Psoas muscle (tissue), 8 donors: ENCODE results near the gene ARHGAP22. TPM values are rescaled to one million over a fixed set of nuclear protein-coding genes. Genes with fewer than 3 reads are reported as not detected.
A peak's percentile ranks its signal among the peaks of the same experiment; 100 is the strongest.

ENCODE experiments used
- ATAC-seq, 4 donors: fragments of 200-7000 bp; cut with Tn5 transposase; one replicate each; pipeline ENCODE4 v1.9.1; 2020; ENCODE audit warnings: moderate library complexity in 3 of 4, mild to moderate bottlenecking in 2 of 4
- DNase-seq, 2 donors: peaks; one replicate each; pipeline ENCODE4 v3.0.0-alpha.2; 2020
- H3K27ac ChIP-seq: fragments of 200-600 bp; one replicate; pipeline ENCODE4 v1.8.0; 2022
- H3K27me3 ChIP-seq, 3 donors: fragments of 200-600 bp in 1 of 3; one replicate each; pipeline versions ENCODE4 v1.6.1 to v1.8.0; 2013 to 2022; ENCODE audit warnings: low read length in 2 of 3, mild to moderate bottlenecking in 2 of 3, moderate library complexity in 1 of 3; ENCODE audit not compliant: insufficient read depth in 3 of 3
- H3K36me3 ChIP-seq, 2 donors: fragments of 200-600 bp in 1 of 2; one replicate each; pipeline versions ENCODE4 v1.6.1 to v1.8.0; 2013 to 2022; ENCODE audit warnings: low read depth in 1 of 2, mild to moderate bottlenecking in 1 of 2, moderate library complexity in 1 of 2; ENCODE audit not compliant: insufficient read depth in 1 of 2
- H3K4me1 ChIP-seq: fragments of 200-600 bp; one replicate; pipeline ENCODE4 v1.8.0; 2022
- H3K4me3 ChIP-seq: fragments of 200-600 bp; one replicate; pipeline ENCODE4 v1.8.0; 2022; ENCODE audit warnings: mild to moderate bottlenecking
- H3K9me3 ChIP-seq: fragments of 200-600 bp; one replicate; pipeline ENCODE4 v1.8.0; 2022
- WGBS, 3 donors: extraction: QIAGEN DNeasy Blood & Tissue Kit; methylation state at CpG; one replicate each; pipeline versions ENCODE4 v1.1.6 to v1.1.7; 2013; 5-methylcytosine and 5-hydroxymethylcytosine counted together
- intact Hi-C, 2 donors: fragments of 100-400 bp; cut with DNase I; formaldehyde crosslinking; loops; one replicate each; pipeline versions ENCODE4 v1.11.0 to v1.14.2; 2022
- polyA plus RNA-seq, 3 donors: library from polyadenylated mRNA; stranded (reverse); fragments of 200-250 nt; gene quantifications; one replicate each; pipeline ENCODE4 v1.2.3, GENCODE V29; 2013
- total RNA-seq, 4 donors: library from RNA; stranded (reverse); fragmentation: NEBNext Ultra II Directional in 2 of 4; extraction: Animal tissue kit (Norgen Biotek cat#: 25700) in 2 of 4; gene quantifications; one replicate each; pipeline versions ENCODE4 v1.2.1 to v1.2.4, GENCODE V29; 2021 to 2023
- TF ChIP-seq, protein P1 (sequence below): fragments of 200-600 bp; IDR thresholded peaks from one replicate; pipeline ENCODE4 v1.8.0; 2022; ENCODE audit warnings: antibody characterized with exemption
- donor health status: healthy with polysubstance abuse.
- donor health status: DM: no; HTN: no; CAD: no; lungs with moderate emphysema.
- donor health status: Bipolar disorder and iron deficiency.
- donor health status: healthy.
- donor health status: DM: yes; HTN: yes; CAD: no.
- donor health status: DM: no; HTN: no; CAD: no.
- donor health status: DM: no; HTN: no; CAD: no.
- donor health status: DM: yes; HTN: yes; CAD: no.

ARHGAP22 gene
- total and polyA plus RNA-seq, 7 donors, result 0.46 to 2.9 (median 1.6) TPM

DNA sequence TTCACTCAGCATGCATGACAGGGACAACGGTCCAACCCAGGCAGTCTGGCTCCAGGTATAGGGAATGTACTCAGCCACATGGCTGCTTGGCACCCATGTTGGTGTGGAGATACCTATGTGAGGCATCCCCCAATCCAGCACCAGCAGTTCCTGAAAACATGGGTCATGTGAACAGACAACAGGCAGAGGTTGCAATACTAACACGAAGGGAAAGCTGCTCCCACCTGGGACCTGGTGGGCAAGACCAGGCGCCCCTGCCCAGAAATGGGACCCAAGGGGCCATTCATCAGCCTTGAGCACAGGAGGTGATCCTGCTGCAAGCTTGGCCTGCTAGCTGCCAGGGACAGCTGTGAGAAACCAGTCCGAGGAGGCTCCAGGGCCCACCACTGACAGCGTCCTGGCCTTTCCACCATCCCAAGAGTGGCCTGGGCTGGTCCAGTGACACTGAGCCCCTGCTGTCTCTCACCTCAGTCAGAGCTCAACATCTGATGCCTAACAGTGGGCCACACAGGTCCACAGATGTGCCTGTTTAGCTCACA, 142.3 kb downstream of the ARHGAP22 start:
- ATAC-seq (no peak), DNase-seq (no peak)
- Histone ChIP-seq H3K27me3 (peaks cover 0 to 3% (median 0%) of the 10 kb centered on the region in 3 donors), H3K4me3 (no peak overlapping the region), H3K27ac (no peak overlapping the region), H3K36me3 (no peaks in the 10 kb centered on the region), H3K9me3 (no peaks in the 10 kb centered on the region), H3K4me1 (peaks cover 14% of the 10 kb centered on the region)
- intact Hi-C loops, result no loop called here
- 80 to 96% (median 86%) methylated on average over 5 of the region's 5 CpGs for WGBS, 3 donors
- TF ChIP-seq, protein P1, sequence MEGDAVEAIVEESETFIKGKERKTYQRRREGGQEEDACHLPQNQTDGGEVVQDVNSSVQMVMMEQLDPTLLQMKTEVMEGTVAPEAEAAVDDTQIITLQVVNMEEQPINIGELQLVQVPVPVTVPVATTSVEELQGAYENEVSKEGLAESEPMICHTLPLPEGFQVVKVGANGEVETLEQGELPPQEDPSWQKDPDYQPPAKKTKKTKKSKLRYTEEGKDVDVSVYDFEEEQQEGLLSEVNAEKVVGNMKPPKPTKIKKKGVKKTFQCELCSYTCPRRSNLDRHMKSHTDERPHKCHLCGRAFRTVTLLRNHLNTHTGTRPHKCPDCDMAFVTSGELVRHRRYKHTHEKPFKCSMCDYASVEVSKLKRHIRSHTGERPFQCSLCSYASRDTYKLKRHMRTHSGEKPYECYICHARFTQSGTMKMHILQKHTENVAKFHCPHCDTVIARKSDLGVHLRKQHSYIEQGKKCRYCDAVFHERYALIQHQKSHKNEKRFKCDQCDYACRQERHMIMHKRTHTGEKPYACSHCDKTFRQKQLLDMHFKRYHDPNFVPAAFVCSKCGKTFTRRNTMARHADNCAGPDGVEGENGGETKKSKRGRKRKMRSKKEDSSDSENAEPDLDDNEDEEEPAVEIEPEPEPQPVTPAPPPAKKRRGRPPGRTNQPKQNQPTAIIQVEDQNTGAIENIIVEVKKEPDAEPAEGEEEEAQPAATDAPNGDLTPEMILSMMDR, result no peak

GRCh38 chr10:48461623-48462481, 143.0 kb downstream of the ARHGAP22 start:
- ATAC-seq (no peak), DNase-seq (no peak)
- intact Hi-C loops, result no loop called here
- Histone ChIP-seq H3K9me3 (no peaks in the 10 kb centered on the region), H3K27ac (no peak overlapping the region), H3K27me3 (peaks cover 0 to 2% (median 0%) of the 10 kb centered on the region in 3 donors), H3K36me3 (no peaks in the 10 kb centered on the region), H3K4me1 (peaks cover 14% of the 10 kb centered on the region), H3K4me3 (no peak overlapping the region)
- TF ChIP-seq, protein P1, result no peak
- WGBS, 3 donors, result 88 to 93% (median 90%) methylated on average over 12 of the region's 12 CpGs

DNA sequence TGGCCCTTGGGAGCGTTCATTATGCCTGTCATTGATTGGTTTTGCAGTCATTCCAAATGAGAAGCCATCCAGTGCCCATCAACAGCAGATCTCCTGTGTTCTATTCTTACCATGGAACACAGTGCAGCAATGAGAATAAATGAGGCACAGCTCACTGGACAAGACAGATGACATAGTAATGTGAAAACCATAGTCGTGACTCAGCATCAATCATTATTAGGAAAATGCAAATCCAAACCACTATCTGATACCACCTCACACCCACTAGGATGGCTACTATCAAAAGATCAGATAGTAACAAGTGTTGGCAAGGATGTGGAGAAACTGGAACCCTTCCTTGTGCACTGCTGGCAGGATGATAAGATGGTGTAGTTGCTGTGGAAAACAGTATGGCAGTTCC, 144.7 kb downstream of the ARHGAP22 start:
- Histone ChIP-seq H3K27ac (no peak overlapping the region), H3K4me1 (peaks cover 4% of the 10 kb centered on the region), H3K4me3 (no peak overlapping the region), H3K36me3 (no peaks in the 10 kb centered on the region), H3K27me3 (no peaks in the 10 kb centered on the region), H3K9me3 (no peaks in the 10 kb centered on the region)
- intact Hi-C loops, result no loop called here
- no peak for ATAC-seq
- DNase-seq, result no peak
- WGBS, 3 donors, result 92 to 97% (median 93%) methylated on average over 2 of the region's 2 CpGs
- TF ChIP-seq, protein P1, result no peak

DNA sequence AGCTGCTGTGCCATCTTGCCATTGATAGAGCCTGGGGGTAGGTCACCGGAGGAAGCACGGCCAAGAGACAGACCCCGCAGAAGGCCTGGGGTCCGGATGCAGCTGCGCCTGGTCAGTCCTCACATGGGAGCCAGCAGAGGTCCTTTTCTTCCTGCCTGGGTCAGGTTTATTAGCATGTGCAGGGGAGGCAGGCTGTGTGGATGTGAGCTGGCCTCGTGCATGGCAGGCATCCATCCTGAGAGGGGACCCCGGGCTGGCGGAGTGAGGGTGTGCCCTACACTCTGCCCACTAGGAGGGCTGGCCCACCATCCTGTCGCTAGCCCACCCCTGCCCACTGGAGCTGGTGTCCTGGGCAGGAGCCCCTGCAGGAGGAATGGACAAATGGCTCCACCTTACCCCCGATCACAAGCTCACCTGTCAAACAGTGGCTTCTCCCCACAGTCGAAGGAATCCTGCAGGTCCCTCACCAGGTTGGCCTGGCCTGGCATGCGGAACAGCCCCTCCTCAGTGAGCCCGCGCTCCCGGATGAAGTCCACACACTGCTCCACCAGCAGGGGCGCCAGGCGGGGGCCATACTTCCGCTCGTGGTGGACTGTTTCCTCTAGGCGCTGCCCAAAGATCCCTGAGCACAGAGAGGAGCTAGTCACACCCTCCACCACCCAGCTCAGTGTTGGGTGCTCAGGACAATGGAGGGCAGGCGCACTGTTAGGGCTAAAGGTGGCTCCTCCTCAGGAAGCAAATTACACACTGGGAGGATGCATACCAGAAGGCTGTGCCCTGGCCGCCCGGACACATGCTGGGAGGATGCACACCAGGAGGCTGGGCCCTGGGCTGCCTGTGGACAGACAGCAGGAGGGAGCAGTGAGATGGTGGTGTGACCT, 145.4 kb downstream of the ARHGAP22 start:
- WGBS, 3 donors, result 87 to 90% (median 89%) methylated on average over 23 of the region's 23 CpGs
- Histone ChIP-seq H3K27ac (no peak overlapping the region), H3K36me3 (no peaks in the 10 kb centered on the region), H3K9me3 (no peaks in the 10 kb centered on the region), H3K27me3 (no peaks in the 10 kb centered on the region), H3K4me3 (no peak overlapping the region), H3K4me1 (no peaks in the 10 kb centered on the region)
- TF ChIP-seq, protein P1, result no peak
- intact Hi-C loops, result loop anchor here in 1 of 2 donors (10.0 kb wide), 1 partner anchor 195 kb away; no protein-coding TSS in a partner anchor
- no peak for ATAC-seq
- DNase-seq, result peak in 1 of 2 donors; percentile 41
